ENCODE data around the gene TGFBR3L.

DNA sequence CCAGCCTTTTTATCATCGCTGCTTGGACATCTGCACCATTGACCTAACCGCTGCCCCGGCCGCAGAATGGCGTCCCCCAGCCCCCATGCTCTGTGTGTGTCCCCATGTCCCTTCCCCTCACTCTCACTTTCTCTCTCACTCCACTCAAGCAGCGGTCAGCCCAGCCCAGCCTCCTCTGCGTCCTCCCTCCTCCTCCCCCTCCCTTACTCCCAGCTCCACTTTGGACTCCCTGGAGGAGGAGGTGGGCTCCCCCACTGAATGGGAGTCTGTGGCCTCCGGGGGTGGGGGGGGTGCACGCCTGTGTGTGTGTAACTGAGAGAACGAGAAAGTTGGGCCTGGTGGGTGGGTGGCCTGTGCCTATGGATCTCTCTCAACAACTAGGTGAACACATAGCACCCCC is 8.8 kb upstream of the TGFBR3L start:
- TF ChIP-seq CEBPB (IDR thresholded peaks at IDR 0.05; ENCODE audit: low read depth, low read length) (no peak), MXI1 (IDR thresholded peaks at IDR 0.05; ENCODE audit: borderline replicate concordance, low read depth, low read length) (no peak)
- TF ChIP-seq, protein P1, sequence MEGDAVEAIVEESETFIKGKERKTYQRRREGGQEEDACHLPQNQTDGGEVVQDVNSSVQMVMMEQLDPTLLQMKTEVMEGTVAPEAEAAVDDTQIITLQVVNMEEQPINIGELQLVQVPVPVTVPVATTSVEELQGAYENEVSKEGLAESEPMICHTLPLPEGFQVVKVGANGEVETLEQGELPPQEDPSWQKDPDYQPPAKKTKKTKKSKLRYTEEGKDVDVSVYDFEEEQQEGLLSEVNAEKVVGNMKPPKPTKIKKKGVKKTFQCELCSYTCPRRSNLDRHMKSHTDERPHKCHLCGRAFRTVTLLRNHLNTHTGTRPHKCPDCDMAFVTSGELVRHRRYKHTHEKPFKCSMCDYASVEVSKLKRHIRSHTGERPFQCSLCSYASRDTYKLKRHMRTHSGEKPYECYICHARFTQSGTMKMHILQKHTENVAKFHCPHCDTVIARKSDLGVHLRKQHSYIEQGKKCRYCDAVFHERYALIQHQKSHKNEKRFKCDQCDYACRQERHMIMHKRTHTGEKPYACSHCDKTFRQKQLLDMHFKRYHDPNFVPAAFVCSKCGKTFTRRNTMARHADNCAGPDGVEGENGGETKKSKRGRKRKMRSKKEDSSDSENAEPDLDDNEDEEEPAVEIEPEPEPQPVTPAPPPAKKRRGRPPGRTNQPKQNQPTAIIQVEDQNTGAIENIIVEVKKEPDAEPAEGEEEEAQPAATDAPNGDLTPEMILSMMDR (conservative IDR thresholded peaks at IDR 0.05; ENCODE audit: low read depth, low read length), result no peak

Measured in IMR-90 (cell line).